HG03159 (cell line): ENCODE results near the gene GRAMD1B.

Experiments
- ATAC-seq: cut with Tn5 transposase; IDR thresholded peaks from one replicate; pipeline ENCODE4 v1.9.1; 2021; ENCODE audit warnings: mild to moderate bottlenecking, moderate library complexity; ENCODE audit not compliant: unreplicated experiment

Gene GRAMD1B

GRCh38 chr11:123429913-123430720, at the start of gene GRAMD1B:
Gene GRAMD1B (plus strand): TSS chr11:123430269. CDS start chr11:123430793, 524 bp downstream.
- ATAC-seq, result peak; percentile 66

DNA sequence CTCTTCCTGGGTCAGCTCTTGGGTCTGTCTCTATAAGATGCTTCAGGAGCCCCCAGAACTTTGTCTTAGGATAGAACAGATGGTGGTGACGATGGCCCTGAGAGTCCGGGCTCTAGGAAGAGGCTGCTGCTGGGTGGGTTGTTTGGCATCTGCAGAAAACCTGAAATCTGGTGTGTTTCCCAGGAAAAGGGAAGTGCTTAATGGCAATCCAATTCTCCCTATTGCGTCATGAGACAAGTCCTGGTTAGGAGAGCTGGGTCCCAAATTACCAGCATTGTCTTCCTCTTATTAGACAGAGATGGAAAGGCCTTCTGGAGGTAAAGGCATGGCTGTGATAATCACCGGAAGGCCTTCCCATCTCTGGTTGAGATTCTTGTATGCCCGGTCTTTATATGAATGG, 48.9 kb upstream of the GRAMD1B start:
- no peak for ATAC-seq

DNA sequence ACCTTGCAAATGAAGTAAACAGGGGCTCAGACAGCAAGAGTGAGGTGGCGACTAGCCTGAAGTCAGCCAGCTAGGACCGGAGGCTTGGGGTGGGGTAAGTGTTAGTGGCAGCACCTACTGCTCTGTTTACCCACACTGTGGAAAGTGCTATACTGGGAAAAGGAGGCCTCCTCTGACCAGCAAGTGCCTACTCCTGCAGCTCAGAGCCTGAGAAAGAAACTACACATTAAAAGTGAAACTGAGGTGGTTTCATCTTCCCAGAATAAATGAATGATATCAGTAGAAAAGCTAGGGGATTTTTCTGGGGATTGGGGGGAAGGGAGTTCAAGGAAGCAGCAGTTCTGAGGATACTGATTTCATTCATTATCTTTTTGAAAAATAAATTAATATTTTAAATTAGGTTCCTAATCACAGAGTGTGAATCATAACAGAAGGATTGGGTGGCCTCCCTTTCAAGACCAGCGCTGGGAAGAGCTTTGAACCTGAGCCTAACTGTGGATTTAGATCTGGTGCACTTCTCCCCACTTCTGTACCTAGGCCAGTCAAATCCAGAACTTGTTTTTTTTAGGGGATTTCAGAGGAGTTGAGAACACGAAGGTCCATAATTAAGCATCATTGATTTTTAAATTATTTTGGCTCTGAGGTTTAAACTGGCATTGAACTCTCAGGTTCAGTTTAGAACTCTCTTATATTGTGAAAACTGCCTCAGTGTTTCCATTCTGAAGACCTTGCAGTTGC, 48.1 kb upstream of the GRAMD1B start:
- peak; percentile 55 for ATAC-seq

GRCh38 chr11:123382555-123383074, 47.5 kb upstream of the GRAMD1B start:
- ATAC-seq, result no peak

DNA sequence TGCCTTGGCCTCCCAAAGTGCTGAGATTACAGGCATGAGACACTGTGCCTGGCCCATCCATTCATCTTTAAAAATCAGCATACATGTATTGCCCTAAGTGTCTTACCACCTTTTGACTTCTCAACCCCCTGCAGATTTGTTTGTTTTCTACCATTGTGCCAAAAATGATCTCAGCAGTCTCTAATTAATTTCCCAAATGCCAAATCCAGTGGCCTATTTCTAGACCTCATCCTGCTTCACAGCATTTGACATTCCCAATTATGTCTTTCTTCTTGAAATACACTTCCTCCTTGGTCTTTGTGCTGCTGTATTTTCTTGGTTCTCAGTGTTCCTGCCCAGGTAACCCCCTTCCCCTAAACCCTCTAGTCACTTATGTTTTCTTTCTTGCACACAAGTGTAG, 46.0 kb upstream of the GRAMD1B start:
- no peak for ATAC-seq

GRCh38 chr11:123386796-123387510, 43.1 kb upstream of the GRAMD1B start:
- no peak for ATAC-seq

DNA sequence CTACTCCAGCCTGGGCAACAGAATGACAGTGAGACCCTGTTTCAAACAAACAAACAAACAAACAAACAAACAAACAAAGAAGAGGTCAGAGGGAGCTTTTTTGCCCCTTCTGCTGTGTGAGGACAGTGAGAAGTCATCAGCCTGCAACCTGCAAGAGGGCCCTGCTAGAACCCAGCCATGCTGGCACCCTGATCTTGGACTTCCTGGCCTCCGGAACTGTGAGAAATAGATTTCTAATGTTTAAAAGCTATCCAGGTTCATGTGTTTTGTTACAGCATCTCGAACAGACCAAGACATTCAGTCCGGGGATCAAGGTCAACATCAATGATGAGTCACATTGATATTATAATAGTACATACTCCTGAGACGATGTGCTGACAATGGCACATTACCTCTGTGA, 41.4 kb upstream of the GRAMD1B start:
- no peak for ATAC-seq

DNA sequence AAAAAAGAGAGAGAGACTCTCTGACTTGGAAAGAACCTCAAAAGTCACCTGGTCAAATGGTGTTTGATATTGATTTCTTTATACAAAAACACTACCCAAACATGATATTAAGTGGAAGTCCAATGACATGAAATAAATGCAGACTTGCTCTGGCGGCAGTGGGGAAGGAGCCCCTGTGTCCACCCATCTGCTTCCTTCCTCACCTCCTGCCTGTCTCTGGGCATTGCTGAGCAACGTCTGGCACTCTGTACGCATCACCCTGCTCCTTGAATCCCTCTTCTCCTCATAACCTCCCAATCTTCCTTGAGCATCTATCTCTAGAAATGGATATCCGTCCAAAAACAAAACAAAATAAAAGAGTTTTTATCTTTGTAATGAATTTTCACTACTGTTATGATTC, 39.9 kb upstream of the GRAMD1B start:
- ATAC-seq, result no peak

- ATAC-seq, result no peak
Measured at GRCh38 chr11:123391646-123392348, 38.3 kb upstream of the GRAMD1B start.

DNA sequence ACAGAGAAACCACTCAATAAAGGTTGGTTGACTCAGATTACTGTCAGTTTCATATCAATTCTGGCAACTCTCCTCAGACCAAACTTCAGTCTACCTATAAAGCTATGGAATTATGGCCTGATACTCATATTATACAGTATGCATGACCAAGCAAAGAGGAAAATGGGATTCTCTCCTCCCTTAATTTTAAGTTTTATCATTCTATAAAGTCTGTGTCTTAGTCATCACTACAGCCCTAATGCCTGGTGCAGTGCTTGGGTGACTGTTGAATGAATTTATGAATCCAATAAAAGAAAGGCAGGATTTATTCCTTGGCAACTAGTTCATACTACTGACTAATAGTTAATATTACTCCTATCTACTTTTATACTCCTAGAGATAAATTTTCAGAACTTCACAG, 37.6 kb upstream of the GRAMD1B start:
- ATAC-seq, result no peak

DNA sequence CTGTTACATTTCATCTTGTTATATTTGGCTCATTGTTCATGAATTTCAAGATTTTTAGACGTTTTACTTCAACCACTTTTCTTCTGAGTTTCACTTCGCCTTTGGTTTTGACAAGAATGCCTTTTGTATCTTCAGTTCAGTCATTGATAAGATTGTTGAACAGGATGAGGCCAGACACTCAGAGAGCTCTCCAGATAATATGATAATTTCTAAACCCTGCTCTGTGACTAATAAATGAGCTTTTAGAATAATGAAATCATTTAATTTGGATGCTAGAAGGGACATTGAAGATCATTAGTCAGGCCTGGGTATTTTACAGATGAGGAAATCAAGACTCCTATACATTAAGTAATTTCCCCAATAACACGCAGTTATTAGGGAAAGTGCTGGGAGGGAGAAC, 37.2 kb upstream of the GRAMD1B start:
- no peak for ATAC-seq

DNA sequence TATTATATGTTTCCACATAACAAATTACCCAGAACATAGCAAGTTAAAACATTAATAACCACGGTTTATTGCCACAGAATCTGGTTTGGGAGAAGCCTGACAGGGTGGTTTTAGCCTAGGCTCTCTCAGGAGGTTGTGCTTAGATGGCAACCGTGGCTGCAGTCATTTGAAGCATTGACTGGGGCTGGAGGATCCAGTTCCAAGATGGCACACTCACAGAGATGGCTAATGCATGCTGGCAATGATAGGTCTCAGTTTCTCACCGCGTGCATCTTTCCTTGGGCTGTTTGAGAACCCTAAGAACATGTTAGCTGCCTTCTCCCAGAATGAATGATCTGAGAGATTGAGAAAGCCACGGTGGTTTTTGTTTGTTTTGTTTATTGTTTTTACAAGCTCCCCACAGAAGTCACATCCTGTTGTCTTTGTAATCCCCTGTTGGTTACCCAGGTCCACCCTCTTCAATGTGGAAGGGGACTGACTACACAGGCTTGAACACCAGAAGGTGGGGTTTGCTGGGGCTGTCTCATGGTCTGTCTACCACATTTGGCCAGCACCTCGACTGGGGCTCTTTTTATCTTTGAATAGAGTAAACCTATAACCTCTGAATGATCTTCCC, 36.6 kb upstream of the GRAMD1B start:
- no peak for ATAC-seq

DNA sequence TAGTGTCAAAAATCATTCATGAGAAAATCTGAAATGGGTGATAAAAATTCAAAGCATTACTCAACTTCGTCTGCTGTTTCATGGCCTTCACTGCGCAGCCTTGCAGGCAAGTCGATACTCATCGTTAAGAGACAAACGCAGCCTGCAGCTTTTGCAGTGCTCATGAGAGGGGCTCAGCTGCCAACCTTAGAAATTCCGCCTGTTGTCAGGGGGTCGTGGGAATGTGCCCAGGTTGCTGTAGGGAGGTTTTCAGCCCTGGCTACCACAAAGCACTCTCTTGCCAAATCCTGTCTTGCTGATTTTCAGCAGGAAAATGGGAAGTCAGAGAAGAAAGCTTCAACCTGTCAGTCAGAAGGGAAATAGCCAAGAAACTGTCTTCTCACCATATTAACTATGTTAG, 25.4 kb upstream of the GRAMD1B start:
- no peak for ATAC-seq

GRCh38 chr11:123405123-123405592, 24.9 kb upstream of the GRAMD1B start:
- no peak for ATAC-seq

DNA sequence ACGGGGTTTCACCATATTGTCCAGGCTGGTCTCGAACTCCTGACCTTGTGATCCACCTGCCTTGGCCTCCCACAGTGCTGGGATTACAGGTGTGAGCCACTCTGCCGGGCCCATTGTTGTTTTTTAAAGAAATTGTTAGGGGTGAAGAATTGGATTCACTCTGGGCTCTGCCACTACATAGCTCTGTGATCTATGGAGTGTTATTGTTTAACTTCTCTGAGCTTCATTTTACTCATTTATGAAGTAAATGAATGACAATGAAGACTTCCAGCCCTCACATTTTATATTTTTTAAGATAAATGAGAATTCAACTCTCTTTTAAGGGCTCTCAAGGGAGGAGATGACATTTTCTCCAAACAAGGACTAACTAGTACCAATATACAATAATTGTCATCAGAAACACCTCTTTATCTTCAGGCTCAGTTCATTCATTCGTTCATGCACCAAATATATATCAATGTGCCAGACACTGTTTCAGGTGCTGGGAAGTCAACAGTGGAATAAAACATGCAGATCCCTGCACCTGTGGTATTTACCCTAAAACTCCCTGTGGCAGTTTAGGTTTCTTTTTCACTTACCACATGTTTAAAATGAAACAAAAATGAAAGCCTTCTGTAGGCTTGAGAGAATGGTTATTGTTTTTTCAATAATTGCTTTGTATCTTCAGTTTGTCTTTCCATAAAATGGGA, 23.5 kb upstream of the GRAMD1B start:
- peak; percentile 61 for ATAC-seq

- ATAC-seq, result peak; percentile 62
Measured at GRCh38 chr11:123407130-123407995, 22.7 kb upstream of the GRAMD1B start.

- no peak for ATAC-seq
Measured at GRCh38 chr11:123407996-123408597, 22.0 kb upstream of the GRAMD1B start.
